Cardiac muscle cell (in vitro differentiated cells and primary cell): ENCODE results near the gene KISS1R. TPM values are rescaled to one million over a fixed set of nuclear protein-coding genes. Genes with fewer than 3 reads are reported as not detected.
A peak's percentile ranks its signal among the peaks of the same experiment; 100 is the strongest.

Source experiments
- DNase-seq, 2 donors: peaks; one replicate each; pipeline versions ENCODE4 v3.0.0 to v3.0.0-alpha.2; 2010 to 2017; ENCODE audit warnings: low read depth in 1 of 2, low spot score in 1 of 2
- H3K27ac ChIP-seq: fragments of 200-600 bp; sonication (generic); 2 replicates; pipeline ENCODE4 v1.5.1; 2016
- H3K27me3 ChIP-seq: fragments of 200-600 bp; sonication (generic); 2 replicates; pipeline ENCODE4 v1.6.0; 2016; ENCODE audit warnings: control low read depth
- H3K36me3 ChIP-seq: fragments of 200-600 bp; sonication (generic); 2 replicates; pipeline ENCODE4 v1.5.1; 2016; ENCODE audit warnings: control low read depth
- H3K4me1 ChIP-seq: fragments of 200-600 bp; sonication (generic); 2 replicates; pipeline ENCODE4 v1.8.1; 2017; ENCODE audit warnings: low read depth, mild to moderate bottlenecking, mixed run types
- H3K4me3 ChIP-seq: fragments of 200-600 bp; sonication (generic); 2 replicates; pipeline ENCODE4 v1.5.1; 2016; ENCODE audit warnings: mild to moderate bottlenecking
- H3K9me3 ChIP-seq: fragments of 200-600 bp; sonication (generic); 2 replicates; pipeline ENCODE4 v1.5.1; 2017; ENCODE audit warnings: low read depth, mild to moderate bottlenecking, control low read depth
- CTCF ChIP-seq: IDR thresholded peaks from 2 replicates; pipeline ENCODE4 v1.5.1; 2012; ENCODE audit warnings: low read depth, mild to moderate bottlenecking, low read length
- polyA plus RNA-seq: library from polyadenylated mRNA; unstranded; fragments of >200 nt; fragmentation: Nextera tagmentation; extraction: Ambion mirVana; gene quantifications from 2 replicates; pipeline ENCODE4 v1.2.1, GENCODE V29; 2016
- total RNA-seq: library from RNA; depleted of rRNA; stranded (reverse); fragments of >200 nt; gene quantifications from 2 replicates; pipeline ENCODE4 v1.2.3, GENCODE V29; 2016

KISS1R gene
- total and polyA plus RNA-seq, 2 experiments from 2014 or later, result 1.2 to 3.2 TPM

- TF ChIP-seq CTCF, result no peak
- Histone ChIP-seq H3K27ac (no peak overlapping the region), H3K36me3 (no peaks in the 10 kb centered on the region), H3K4me3 (peak overlapping the region; percentile 13), H3K27me3 (peaks cover 54% of the 10 kb centered on the region), H3K4me1 (no peaks in the 10 kb centered on the region), H3K9me3 (no peaks in the 10 kb centered on the region)
- DNase-seq, result peak; percentile 45 to 53
Measured at GRCh38 chr19:920051-920864, 3.1 kb downstream of the KISS1R start.

DNA sequence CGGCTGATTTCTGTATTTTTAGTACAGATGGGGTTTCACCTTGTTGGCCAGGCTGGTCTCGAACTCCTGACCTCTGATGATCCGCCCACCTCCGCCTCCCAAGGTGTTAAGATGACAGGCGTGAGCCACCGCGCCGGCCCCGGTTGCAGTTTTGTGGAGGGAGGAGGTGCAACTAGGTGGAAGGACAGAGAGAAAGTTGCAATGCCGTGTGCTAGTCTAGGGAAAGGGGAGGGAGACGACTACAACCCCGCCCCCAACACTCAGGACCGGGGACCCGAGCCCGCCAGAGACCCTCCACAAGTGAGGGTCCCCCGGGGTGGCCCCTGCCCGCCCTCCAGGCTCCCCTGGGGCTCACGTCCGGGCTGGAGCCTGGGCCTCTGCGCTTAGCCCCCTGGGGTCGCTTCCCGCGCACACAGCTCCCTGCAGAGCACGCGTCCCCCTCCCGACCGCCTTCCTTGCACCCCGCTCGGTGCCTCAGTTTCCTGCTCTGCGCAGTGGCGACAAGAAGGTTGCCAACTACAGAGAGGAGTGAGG, 7.5 kb downstream of the KISS1R start:
- Histone ChIP-seq H3K27me3 (peaks cover 19% of the 10 kb centered on the region), H3K36me3 (peaks cover 2% of the 10 kb centered on the region), H3K27ac (no peak overlapping the region), H3K4me3 (peak overlapping the region; percentile 98), H3K9me3 (no peaks in the 10 kb centered on the region), H3K4me1 (peaks cover 3% of the 10 kb centered on the region)
- DNase-seq, result peak in 1 of 2 donors; percentile 20
- TF ChIP-seq CTCF, result no peak

DNA sequence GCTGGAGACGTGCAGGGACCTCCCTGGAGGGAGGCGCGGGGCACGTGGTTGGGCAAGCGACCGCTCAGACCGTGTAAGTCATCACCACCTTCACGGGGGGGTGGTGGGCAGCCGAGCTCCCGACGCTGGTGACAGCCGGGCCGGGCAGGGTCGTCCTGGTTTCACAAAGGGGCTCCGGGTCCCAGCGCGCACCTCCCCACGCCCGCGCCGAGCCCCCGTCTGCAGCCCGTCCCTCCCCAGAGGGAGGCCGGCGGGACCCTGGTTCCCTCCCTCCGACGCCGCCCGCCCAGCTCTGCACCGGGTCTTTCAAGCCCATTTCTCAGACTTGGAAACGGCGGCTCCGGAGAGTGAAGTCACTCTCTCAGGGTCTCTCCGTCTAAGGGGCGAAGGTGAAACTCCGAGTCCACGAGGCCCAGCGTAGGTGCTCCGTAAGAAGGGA, 8.0 kb downstream of the KISS1R start:
- Histone ChIP-seq H3K4me1 (peaks cover 3% of the 10 kb centered on the region), H3K27me3 (peaks cover 14% of the 10 kb centered on the region), H3K4me3 (peak overlapping the region; percentile 98), H3K36me3 (peaks cover 7% of the 10 kb centered on the region), H3K9me3 (no peaks in the 10 kb centered on the region), H3K27ac (peak overlapping the region; percentile 82)
- TF ChIP-seq CTCF, result no peak
- DNase-seq, result peak; percentile 31 to 36

DNA sequence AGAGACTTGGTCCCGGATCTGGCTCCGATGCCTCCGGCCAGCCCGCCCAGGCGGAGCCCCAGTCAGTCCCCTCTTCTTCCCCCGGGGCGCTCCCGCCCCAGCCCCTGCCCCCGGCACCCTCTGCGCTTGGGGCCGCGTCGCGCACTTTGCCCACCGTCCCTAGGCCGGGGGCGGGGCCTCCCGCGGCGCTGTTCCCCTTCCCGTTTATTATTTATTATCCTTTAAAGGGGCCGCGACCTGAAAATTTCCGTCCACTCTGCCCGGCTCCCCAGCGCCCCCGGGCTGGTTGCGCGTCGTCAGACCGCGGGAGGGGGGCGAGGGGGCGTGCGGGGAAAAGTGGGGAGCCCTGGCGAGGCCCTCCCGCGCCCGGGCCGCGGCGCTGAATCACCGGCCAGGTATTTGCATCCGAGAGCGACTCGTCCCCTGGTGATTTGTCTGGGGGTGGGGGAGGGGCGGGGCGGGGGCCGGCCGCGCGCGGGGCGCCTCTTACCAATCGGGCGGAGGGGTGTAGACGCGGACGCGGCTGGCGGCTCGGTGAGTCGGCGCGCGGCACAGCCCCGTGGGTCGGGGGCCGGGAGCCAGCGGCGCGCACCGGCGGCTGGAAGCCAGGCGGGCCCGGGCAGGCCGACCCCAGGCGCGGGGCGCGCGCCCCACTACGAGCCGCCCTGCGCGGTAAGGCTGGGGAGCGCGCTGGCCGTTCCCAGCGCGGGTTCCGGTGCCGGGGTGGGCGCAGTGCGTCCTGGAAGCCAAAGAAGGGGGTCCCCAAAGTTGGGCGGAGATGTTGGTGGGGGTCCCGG, 8.6 kb downstream of the KISS1R start, which contains the start of gene ARID3A:
ARID3A (plus strand) TSS at position 510 of the 797 bp plus-strand sequence. CDS start 3,494 bp downstream, outside the sequence.
- Histone ChIP-seq H3K36me3 (peaks cover 8% of the 10 kb centered on the region), H3K27ac (peak within 1 kb of the TSS; percentile 86), H3K9me3 (no peaks in the 10 kb centered on the region), H3K27me3 (peaks cover 8% of the 10 kb centered on the region), H3K4me1 (peaks cover 3% of the 10 kb centered on the region), H3K4me3 (peak within 1 kb of the TSS; percentile 98)
- peak; percentile 86 to 90 for DNase-seq
- no peak for TF ChIP-seq CTCF

- H3K36me3 ChIP-seq, result peaks cover 13% of the 10 kb centered on the region
- H3K4me3 ChIP-seq, result peak overlapping the region; percentile 98
- H3K27ac ChIP-seq, result peak overlapping the region; percentile 86
- H3K27me3 ChIP-seq, result peaks cover 2% of the 10 kb centered on the region
- TF ChIP-seq CTCF, result no peak
- peaks cover 3% of the 10 kb centered on the region for H3K4me1 ChIP-seq
- no peak for DNase-seq
- H3K9me3 ChIP-seq, result no peaks in the 10 kb centered on the region
Measured at GRCh38 chr19:926323-926588, 9.1 kb downstream of the KISS1R start.
